Measurements from ENCODE around the gene LSM14A.
"Not testable (repeated sequence)": the region's sequence is repeated elsewhere in the genome, so short reads cannot be mapped to it uniquely, and the experiment has no call there.

The LSM14A gene

DNA sequence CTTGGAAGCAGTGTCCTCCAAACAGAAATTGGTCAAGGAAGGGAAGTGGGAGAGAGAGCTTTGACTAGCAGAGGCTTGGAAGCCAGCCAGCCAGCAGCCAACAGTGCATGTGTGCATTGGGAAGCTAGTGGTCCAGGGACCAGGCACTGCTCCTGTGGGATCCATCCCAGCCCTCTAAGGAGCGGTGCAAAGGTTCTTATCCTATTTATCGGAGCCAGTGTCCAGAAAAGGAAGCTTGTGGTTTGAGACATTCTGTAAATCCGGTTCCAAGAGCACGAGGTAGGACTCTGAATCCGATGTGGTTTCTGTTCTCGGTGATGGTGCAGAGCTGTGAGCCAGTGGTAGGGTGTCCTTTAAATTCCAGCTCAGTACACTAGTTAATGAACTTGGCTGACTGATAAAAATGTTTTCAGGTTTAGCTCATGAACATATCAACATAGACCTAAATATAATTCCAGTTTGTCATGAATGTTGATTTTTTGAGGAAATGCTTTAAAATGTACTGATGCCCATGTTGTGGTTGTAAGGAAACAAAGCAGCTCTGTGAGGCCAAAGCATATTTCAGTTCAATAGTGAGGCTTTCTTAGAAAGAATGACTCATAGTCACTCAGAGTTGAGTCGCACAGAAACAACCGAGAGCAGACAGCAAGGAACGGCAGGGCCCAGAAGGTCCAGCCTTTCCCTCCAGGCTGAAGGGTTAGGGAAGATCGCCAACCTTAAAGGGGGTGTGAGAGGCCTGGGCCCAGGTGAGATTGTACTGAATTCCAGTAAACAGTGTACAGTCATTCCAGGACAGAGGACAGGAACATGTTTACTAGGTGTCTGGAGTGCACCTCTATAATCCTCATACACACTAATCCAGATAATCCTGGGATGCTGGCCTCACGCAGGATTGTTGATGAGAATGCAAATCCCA lies 60.5 kb downstream of the LSM14A start:
- peak; percentile 93 for FAIRE-seq

DNA sequence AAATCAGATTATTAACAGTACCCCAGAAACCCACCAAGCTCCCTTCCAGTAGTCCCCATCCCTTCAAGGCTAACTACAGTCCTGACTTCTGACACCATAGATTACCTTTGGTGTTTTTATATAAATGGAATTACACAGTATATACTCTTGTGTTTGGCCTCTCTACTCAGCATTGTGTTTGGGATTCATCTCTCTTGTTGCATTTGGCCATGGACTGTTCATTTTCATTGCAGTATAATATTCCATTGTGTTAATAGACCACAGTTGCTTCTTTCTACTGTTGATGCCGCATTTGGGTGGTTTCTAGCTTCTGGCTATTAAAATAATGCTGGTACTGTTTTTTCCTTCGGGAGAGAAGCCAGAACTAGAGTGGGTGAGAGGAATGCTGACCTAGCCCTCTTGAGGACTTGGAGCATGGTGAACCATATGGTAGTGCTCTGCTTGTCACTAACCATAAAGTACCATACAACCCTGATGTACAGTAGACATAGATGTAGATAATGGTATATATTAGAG lies 63.2 kb downstream of the LSM14A start:
- FAIRE-seq, result no peak

DNA sequence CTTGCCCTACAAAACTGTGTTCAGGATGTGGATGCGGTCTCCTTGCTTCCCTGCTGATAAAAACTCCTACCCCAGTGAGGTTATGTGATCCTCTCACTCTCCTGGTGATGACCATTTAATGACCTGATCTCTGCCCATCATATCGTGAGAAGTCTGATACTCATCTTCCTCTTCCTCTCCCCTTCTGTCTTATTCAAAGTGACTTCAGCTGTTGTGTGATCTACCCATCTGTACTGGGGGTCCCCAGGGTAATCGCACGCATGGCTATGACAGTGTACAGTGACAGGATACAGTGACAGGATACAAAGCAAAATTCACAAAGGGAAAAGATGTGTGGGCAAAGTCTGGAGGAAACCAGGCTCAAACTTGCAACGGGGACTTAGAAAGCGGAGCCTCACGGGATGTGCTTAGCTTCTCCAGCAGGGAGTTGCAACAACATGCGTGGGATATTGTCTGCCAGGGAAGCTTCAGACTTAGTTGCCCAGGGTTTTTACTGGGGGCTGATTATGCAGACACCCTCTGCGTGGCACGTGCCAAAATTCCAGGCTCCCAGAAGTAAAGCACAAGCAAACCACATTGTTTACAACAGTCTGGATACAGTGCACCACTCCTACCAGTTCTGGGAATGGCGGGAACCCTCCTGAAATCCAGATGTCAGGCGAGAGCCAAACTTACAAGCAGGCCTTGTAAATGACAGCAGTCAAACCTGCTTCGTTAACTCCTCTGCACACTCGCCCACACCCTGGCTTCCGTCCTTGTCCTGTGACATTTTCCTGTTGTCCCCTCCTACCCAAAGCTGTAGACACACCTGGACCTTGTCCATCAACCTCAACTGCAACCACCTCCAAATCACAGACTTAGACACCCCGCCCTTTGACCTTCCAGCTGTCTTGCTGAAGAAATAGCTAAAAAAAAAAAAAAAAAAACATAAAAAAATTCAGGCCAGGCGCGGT lies 64.0 kb downstream of the LSM14A start:
- no peak for FAIRE-seq

DNA sequence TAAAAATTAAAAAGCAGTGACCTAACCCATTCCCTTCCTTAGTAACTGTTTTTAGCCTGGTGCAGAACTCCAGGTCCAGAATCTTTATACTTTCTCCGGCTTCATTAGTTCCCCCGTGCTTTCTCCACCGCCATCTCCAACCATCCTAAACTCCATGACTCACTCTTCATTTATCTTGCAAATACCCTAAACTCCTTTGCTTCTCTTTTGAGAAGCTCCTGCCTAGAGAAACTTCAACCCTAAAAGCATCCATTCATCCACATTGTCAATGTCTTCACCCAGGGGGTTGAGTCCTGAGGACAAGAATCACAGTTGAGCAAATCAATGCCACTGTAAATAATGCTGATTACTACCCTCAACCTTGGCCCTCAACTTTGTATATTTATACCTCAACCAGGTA lies 65.0 kb downstream of the LSM14A start:
- FAIRE-seq, result no peak

DNA sequence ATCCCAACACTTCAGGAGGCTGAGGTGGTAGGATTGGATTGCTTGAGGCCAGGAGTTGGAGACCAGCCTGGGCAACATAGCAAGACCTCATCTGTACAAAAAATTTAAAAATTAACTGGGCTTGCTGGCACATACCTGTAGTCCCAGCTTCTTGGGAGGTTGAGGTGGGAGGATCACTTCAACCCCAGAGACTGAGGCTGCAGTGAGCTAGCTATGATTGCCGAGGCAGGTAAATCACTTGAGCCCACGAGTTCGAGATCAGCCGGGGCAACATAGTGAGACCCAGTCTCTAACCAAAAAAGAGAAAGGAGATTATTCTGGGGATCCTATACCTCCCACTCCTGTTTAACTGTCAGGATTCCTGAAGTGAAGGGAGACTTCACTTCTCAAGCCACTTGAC lies 65.6 kb downstream of the LSM14A start:
- no peak for FAIRE-seq

DNA sequence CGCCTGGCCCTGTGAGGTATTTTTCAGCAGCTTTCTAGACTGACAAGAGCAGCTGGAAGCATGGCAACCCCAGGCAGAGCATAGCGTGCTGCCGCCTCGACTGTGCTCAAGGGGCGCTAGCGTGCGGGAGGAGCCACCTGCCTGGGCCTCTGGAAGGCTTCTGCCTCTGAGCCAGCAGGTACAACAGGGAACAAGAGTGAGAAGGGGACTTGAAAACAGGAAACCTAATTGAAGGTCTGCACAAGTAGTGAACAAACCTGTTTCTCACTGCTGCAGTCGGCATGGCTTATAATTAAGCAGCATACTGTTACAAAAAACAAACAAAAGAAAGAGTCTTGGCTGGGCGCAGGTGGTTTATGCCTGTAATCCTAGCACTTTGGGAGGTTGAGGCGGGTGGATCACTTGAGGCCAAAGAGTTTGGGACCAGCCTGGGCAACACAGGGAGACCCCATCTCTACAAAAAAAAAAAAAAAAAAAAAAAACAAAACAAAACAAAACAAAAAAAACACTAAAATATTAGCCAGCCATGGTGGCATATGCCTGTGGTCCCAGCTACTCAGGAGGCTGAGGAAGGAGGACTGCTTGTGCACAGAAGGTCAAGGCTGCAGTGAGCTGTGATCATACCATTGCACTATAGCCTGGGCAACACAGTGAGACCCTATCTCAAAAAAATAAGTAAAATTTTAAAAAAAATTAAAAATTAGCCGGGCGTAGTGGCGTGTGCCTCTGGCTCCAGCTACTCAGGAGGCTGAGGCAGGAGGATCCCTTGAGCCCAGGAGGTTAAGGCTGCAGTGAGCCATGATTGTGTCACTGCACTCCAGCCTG lies 69.4 kb downstream of the LSM14A start:
- FAIRE-seq, result no peak

DNA sequence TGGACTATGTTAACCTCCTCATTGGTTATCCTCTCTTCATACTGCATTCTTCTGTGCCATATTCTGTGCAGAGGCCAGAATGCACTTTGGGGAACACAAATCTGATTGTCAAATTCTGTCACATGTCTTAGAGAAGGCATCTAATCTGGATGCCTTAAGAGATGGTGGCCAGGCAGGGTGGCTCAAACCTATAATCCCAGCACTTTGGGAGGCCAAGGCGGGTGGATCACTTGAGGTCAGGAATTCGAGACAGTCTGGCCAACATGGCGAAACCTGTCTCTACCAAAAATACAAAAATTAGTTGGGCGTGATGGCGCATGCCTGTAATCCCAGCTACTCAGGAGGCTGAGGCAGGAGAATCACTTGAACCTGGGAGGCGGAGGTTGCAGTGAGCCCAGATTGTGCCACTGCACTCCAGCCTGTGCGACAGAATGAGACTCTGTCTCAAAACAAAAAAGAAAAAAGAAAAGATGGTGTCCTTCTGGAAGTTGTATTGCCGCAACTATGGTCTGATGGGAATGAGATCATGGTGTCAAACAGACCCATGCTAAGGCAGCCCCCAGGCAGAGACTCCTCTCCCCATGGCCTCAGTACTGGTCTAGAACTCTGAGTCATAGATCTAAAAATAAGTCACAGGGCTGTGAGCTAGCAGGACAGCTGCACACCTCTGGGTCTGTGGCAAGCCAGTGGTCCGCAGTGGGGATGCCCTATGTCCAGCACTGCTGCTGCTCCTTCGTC lies 71.0 kb downstream of the LSM14A start:
- not testable (repeated sequence) for FAIRE-seq

DNA sequence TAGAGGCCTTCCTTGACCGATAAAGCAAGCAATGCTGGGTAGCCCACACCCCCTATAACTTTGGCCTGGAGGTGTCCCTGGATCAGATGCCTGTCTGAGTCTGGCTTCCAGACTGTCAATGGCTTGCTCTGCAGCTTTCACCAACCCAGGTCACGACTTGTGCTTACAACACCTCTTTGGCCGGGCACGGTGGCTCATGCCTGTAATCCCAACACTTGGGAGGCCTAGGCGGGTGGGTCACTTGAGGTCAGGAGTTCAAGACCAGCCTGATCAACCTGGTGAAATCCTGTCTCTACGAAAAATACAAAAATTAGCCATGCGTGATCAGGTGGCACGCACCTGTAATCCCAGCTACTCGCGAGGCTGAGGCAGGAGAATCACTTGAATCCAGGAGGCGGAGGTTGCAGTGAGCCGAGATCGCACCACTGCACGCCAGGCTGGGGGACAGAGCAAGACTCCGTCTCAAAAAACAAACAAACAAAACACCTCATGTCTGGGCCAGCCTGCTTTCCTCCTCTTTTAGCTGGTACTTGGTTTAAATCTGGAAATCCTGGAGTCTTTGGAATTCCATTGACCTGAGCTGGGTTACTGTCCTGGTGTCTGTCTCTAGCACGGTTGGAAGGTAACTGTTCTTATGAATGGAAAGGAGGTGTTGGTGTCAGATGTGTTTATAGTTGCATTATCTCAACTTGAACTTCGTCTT lies 71.7 kb downstream of the LSM14A start:
- no peak for FAIRE-seq

DNA sequence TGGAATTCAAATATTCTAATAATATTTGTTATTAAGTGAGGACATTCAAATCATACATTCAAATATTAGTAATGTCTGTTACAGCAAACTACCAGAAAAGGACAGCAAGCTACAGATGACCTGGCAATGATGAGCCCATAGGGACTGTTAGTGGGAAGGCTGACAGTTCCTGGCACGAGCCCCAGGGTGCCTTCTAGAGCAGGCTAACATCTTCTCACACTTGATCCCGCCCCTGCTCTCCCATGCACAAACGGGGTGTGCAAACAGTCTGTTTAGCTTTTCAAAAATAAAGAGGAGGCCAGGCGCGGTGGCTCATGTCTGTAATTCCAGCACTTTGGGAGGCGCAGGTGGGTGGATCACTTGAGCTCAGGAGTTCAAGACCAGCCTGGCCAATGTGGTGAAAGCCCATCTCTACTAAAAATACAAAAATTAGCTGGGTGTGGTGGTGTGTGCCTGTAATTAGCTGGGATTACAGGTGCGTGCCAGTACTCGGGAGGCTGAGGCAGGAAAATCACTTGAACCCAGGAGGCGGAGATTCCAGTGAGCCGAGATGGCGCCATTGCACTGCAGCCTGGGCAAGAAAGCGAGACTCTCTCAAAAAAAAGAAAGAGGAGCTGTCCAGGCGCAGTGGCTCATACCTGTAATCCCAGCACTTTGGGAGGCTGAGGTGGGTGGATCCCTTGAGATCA lies 72.5 kb downstream of the LSM14A start:
- FAIRE-seq, result no peak

DNA sequence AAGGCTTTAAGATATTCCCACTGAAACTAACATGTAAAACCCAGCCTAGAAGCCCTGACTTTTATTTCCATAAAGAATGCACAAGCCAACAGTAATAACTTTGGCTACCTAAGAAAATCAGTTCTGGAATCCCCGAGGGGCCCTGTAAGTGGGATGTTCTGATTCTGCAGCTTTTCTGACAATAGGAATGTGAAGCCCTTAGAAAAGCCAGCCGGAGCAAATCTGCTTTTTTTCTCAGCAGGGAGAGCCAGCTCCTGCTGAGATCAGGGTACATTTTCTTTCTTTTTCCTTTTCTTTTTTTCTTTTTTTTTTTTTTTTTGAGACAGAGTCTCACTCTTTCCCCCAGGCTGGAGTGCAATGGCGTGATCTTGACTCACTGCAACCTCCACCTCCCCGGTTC lies 74.0 kb downstream of the LSM14A start:
- FAIRE-seq, result no peak

DNA sequence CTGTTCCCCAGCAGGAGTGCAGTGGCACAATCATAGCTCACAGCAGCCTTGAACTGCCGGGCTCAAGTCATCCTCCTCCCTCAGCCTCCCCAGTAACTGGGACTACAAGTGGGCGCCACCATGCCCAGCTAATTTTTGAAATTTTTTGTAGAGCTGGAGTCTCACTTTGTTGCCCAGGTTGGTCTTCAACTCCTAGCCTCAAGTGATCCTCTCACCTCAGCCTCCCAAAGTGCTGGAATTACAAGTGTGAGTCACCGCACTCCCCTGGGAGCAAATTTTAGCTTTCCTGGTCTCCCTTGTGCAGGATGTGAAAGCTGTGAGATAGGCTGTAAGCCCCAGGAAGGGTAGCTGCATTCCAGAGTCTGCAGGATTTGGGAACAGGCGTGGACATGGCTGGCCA lies 76.6 kb downstream of the LSM14A start:
- FAIRE-seq, result no peak

DNA sequence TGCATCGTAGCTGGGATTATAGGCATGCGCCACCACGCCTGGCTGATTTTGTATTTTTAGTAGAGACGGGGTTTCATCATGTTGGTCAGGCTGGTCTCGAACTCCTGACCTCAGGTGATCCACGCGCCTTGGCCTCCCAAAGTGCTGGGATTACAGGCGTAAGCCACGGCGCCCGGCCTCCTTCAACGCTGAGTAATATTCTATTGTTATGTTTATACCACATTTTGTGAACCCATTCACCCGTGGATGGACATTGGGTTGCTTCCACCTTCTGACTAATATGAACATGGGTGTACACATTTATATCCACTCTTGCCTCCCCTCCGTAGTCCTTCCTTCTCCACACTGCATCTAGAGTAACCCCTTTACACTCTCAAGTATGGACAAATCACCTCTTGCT lies 80.9 kb downstream of the LSM14A start:
- FAIRE-seq, result not testable (repeated sequence)

DNA sequence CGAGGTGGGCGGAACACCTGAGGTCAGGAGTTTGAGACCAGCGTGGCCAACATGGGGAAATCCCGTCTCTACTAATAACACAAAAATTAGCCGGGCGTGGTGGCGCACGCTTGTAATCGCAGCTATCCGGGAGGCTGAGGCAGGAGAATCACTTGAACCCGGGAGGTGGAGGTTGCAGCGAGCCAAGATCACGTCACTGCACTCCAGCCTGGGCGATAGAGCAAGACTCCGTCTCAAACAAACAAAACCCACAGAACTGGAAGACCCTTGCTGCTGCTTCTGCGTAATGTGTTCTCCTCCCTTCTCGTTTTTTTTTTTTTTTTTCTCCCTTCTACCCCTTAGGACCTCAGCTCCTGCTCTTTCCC lies 81.4 kb downstream of the LSM14A start:
- not testable (repeated sequence) for FAIRE-seq

DNA sequence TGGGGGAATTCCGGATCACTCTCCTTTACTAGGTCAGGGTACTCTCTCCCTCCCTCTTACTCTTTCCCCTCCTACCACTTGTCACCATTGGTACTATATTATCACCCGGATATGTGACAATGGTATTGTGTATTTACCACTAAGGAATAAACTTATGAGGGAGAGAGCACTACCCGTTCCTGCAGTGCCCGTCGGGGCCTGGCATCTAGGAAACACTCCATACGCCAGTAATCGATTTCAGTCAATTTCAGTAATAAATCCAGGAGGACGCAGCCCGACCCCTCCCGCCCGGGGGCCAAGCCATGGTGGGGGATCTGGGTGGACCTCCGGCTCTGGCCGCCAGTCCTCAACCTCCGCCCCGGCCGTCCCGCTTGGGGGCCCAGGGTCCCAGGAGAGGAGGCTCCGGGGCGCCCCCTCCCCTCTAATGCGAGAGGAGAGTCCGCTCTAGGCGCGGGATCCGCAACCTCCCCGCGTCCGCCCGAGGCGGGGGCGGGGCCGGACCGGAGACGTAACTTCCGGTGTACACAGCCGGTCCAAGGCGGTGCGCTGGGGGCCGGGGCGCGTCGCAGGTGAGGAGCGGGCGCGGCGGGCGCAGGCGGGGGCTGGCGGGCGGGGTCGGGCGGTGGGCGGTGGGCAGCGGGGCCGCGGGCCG lies 81.9 kb downstream of the LSM14A start, which contains the start of gene GARRE1:
GARRE1 (plus strand) TSS at position 509 of the 652 bp plus-strand sequence. CDS start 45,920 bp downstream, outside the sequence.
- no peak for FAIRE-seq

DNA sequence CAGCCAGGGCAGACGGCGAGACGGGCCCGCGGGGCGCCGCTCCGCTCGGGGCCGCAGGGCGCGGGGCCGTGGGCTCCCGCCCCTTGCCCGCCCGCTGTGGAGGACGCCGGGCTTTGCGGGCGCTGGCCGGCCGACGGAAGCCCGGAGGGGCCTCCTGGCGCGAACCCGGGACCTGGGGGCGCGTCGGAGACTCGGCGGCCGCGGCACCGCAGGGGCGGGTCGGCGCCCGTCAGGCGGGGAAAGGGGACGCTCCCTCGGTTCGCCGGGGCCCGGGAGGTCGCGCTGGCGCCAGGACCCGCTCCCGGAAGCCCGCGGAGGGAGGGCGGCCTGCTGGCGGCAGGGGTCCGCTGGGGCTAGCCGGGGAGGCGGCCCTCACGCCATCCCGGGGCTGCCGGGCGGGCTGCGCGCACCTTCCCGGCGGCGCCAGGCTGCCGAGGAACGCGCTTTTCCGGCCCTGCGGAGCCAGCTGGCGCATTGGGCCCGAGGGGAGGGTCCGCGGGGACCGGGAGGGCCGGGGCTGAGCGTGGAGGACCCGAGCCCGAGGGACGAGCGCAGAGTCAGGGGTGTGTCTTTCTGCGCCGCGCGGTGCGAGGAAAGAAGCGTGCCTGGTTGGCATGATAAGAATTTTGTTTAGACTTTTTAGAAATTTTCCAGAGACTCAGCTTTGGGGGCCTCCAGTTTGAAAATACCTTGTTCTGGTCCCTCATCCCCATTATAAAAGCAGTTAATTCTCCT lies 82.6 kb downstream of the LSM14A start:
- no peak for FAIRE-seq

DNA sequence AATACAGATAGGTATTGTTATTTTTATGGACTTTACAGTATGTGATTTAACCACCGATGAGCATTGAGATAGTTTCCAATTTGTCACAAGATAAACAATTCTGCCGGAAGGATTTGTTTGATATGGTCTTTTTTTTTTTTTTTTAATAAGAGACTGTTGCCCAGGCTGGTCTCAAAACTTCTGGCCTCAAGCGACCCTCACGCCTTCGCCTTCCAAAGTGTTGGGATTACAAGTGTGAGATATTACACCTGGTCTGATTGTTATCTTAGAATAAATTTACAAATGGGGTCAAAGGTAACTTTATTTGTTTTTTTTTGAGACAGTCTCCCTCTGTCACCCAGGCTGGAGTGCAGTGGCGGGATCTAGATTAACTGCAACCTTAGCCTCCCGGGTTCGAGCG lies 83.2 kb downstream of the LSM14A start:
- no peak for FAIRE-seq

DNA sequence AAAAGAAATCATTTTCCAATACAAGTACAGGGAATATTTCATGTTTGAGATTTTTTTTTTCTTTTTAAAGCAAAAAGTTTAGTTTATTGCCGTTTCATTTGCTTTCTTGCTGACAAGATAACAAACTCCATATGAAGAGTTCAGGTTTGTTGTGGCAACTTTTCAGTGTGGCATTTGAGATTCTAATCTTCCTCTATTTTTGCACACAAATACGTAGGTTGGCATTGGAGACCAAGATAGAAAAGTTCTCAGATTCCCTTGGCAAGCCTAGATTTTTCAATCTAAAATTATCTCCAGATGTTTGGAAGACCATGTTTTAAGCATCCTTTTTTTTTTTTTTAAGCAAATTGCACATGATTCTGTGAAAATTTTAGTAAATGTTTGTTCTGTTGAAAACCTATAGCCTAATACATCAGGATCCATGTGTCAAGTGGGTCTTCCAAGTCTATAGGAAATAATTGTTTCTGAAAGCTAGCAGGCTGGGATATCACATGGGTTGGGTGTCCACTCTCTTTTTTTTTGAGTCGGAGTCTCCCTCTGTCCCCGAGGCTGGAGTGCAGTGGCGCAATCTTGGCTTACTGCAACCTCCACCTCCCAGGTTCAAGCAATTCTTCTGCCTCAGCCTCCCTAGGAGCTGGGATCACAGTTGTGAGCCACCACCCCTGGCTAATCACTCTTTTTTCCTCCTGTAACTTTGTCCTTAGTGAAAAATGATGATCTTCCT lies 84.7 kb downstream of the LSM14A start:
- FAIRE-seq, result no peak

DNA sequence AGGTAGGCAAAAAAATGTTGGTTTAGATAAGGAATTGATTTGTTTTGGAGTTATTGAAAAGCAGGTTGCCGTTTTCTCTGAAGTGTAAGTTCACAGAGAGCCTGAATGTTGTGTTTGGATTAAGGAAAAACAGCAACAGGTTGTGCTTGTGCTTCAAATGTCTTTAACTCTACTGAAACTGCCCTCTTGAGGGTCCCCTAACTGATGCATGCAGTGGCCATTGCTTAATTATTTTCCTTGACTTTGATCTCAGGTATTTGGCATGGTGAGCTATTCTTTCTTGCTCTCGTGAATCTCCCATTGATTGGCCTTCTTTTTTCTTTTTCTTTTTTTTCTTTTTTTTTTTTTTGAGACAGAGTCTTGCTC lies 85.2 kb downstream of the LSM14A start:
- no peak for FAIRE-seq
